Small intestine (tissue), 7 donors: ENCODE data around the gene TAF4B. TPM values are rescaled to one million over a fixed set of nuclear protein-coding genes. Genes with fewer than 3 reads are reported as not detected.

Experiments
- DNase-seq, 2 donors: peaks; one replicate each; pipeline versions ENCODE4 v3.0.0 to v3.0.0-alpha.2; 2013
- FAIRE-seq: peaks from 2 replicates; lab custom pipeline; 2012; peaks lifted over from hg19 to GRCh38; lab: Jason Lieb, UNC
- H3K27ac ChIP-seq, 3 donors: one replicate each; pipeline ENCODE4 v1.5.1; 2013; ENCODE audit warnings: low read length in 2 of 3, mild to moderate bottlenecking in 2 of 3, control low read depth in 1 of 3, inconsistent platforms in 1 of 3, low read depth in 1 of 3, moderate library complexity in 1 of 3
- H3K27me3 ChIP-seq, 3 donors: one replicate each; pipeline ENCODE4 v1.6.1; 2013; ENCODE audit warnings: low read length in 3 of 3, inconsistent platforms in 1 of 3; ENCODE audit not compliant: control insufficient read depth in 3 of 3, insufficient read depth in 3 of 3
- H3K36me3 ChIP-seq, 3 donors: one replicate each; pipeline ENCODE4 v1.6.1; 2013; ENCODE audit warnings: low read length in 3 of 3, inconsistent platforms in 1 of 3, low read depth in 1 of 3, mild to moderate bottlenecking in 1 of 3, moderate library complexity in 1 of 3; ENCODE audit not compliant: control insufficient read depth in 3 of 3, insufficient read depth in 2 of 3
- H3K4me1 ChIP-seq, 3 donors: one replicate each; pipeline ENCODE4 v1.6.1; 2013; ENCODE audit warnings: low read length in 2 of 3, inconsistent platforms in 1 of 3, low read depth in 1 of 3, mild to moderate bottlenecking in 1 of 3, moderate library complexity in 1 of 3; ENCODE audit not compliant: control insufficient read depth in 3 of 3, insufficient read depth in 2 of 3
- H3K4me3 ChIP-seq, 3 donors: one replicate each; pipeline ENCODE4 v1.5.1; 2013; ENCODE audit warnings: low read length in 3 of 3, control low read depth in 1 of 3, inconsistent platforms in 1 of 3, low read depth in 1 of 3, mild to moderate bottlenecking in 1 of 3, moderate library complexity in 1 of 3
- H3K9me3 ChIP-seq, 2 donors: one replicate each; pipeline ENCODE4 v1.6.1; 2013; ENCODE audit warnings: low read depth in 1 of 2, low read length in 1 of 2; ENCODE audit not compliant: control insufficient read depth in 2 of 2, insufficient read depth in 1 of 2
- WGBS, 3 donors: extraction: QIAGEN DNeasy Blood & Tissue Kit; methylation state at CpG; one replicate each; pipeline ENCODE4 v1.1.7; 2013; 5-methylcytosine and 5-hydroxymethylcytosine counted together
- polyA plus RNA-seq, 4 donors: library from polyadenylated mRNA; stranded (reverse) in 3 of 4; unstranded in 1 of 4; fragments of 200-250 nt in 3 of 4; fragments of 120-200 nt in 1 of 4; gene quantifications; one replicate each; pipeline versions ENCODE4 v1.2.1 to v1.2.3, GENCODE V29; 2013
- donor health status: healthy with polysubstance abuse.
- donor health status: control.
- donor health status: control.
- donor health status: Bipolar disorder and iron deficiency.
- donor health status: healthy.

The TAF4B gene
- polyA plus RNA-seq, 4 donors = 0.22 to 3.4 (median 1.7) TPM

DNA sequence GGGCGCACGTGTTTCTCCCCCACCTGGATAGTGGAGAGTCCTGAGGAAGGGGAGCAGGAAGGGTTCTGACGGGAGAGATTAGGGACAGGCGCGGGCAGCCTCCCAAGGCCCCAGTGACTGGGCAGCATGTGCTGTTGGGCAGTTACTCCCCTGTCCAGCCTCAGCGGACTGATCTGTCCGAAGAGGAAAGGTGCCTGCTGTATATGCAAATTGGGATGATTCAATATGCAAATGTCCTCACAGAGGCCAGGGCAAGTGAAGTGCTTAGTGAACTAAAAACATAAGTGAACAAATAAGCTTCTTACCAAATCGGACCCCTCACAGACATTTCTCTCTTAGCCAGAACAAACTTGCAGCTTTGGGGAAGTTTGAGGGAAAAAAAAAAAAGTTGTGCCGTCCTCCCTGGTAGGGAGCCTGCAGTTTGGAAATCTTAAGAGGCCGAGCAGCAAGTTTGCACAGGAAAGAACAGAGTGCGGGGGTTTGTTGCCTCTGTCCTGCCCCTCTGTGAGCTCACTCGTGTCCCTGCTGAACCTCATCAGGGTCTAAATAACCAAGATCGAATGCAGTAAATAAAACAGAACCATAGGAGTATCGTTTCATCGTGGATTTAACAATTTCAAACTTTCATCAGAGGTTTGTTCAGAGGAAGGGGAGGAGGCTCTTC, 180.7 kb downstream of the TAF4B start:
- no peak for FAIRE-seq

GRCh38 chr18:26407736-26408601, 181.7 kb downstream of the TAF4B start:
- no peaks in the 10 kb centered on the region for H3K36me3 ChIP-seq
- H3K27me3 ChIP-seq = no peaks in the 10 kb centered on the region
- H3K9me3 ChIP-seq = no peaks in the 10 kb centered on the region
- H3K4me3 ChIP-seq = no peak overlapping the region
- no peak for FAIRE-seq
- no peak for DNase-seq
- WGBS, 3 donors = 73 to 87% (median 80%) methylated on average over 16 of the region's 16 CpGs
- H3K4me1 ChIP-seq = no peaks in the 10 kb centered on the region
- H3K27ac ChIP-seq = no peak overlapping the region

More for the DNA sequence above, 180.7 kb downstream of the TAF4B start:
- Histone ChIP-seq H3K4me1 (no peaks in the 10 kb centered on the region), H3K36me3 (no peaks in the 10 kb centered on the region), H3K27ac (no peak overlapping the region), H3K27me3 (no peaks in the 10 kb centered on the region), H3K4me3 (no peak overlapping the region), H3K9me3 (no peaks in the 10 kb centered on the region)
- DNase-seq = no peak
- WGBS, 3 donors = 83 to 85% (median 83%) methylated on average over 15 of the region's 15 CpGs

DNA sequence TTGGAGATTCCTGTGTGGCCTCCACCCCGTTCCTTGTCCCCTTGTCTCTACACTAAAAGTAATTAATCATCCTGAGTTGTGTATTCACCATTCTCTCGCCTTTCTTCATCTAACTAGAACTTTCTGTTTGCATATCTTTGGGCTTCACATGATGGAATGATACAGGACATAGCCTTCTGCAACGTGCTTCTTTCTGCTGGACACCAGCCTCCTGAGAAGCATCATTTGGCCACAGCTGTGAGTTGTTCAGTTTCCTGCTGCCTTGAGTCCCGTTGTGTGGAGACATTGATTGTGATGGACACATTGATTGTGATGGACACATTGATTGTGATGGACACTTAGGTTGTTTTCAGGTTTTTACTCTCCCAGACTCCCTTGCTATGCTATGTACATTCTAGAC, 182.8 kb downstream of the TAF4B start:
- 64 to 75% (median 65%) methylated on average over 4 of the region's 4 CpGs for WGBS, 3 donors
- no peaks in the 10 kb centered on the region for H3K4me1 ChIP-seq
- no peaks in the 10 kb centered on the region for H3K27me3 ChIP-seq
- H3K4me3 ChIP-seq = no peak overlapping the region
- DNase-seq (no peak), FAIRE-seq (no peak)
- no peaks in the 10 kb centered on the region for H3K9me3 ChIP-seq
- H3K36me3 ChIP-seq = no peaks in the 10 kb centered on the region
- no peak overlapping the region for H3K27ac ChIP-seq

DNA sequence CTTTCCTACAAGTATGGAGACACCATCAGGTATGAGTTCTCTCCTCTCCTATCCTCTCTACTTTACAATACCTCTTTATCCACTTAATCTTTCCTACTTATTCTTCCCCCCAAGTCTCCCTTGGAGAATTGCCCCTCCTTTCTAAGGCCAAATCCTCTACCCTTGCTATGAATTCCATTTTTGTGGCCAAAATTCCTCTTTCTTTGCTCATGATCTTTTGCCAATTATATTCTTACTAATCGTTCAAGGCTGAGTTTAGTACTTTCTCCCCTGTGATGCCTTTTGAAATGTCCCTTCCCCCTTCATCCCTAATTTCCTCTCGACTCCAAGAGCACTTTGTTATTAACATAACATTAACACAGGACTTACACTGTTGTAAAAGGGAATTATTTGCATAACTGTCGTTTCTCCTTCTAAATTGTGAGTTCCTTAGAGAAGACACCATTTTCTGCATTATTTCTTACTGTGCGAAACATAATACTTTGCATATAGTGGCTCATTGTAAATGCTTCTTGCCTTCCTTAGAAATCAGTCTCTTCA, 188.7 kb downstream of the TAF4B start:
- Histone ChIP-seq H3K4me3 (no peak overlapping the region), H3K27ac (no peak overlapping the region), H3K9me3 (no peaks in the 10 kb centered on the region), H3K36me3 (no peaks in the 10 kb centered on the region), H3K4me1 (no peaks in the 10 kb centered on the region), H3K27me3 (no peaks in the 10 kb centered on the region)
- DNase-seq (no peak), FAIRE-seq (no peak)
- 47 to 53% (median 50%) methylated on average over 4 of the region's 4 CpGs for WGBS, 3 donors

DNA sequence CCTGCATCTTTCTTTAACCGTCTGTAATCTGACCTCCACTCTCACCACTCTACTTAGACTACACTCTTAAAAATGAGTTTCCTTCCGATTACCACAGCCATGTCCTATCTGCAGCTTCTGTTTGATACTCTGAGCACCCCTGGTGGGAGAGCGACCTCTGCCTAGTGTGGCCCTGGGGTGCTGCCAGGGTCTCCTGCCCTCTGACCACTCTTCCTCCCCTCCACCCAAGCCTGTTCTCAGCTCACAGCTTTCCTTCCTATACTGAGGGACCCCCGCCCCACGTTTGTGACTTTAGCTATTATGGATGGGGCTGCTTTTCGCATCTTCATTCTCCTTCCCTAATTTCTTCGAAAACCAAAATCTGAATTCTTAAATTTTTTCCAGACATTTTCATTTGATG, 189.4 kb downstream of the TAF4B start:
- 75 to 79% (median 77%) methylated on average over 7 of the region's 7 CpGs for WGBS, 3 donors
- H3K4me1 ChIP-seq = no peaks in the 10 kb centered on the region
- H3K27ac ChIP-seq = no peak overlapping the region
- no peak overlapping the region for H3K4me3 ChIP-seq
- FAIRE-seq (no peak), DNase-seq (no peak)
- no peaks in the 10 kb centered on the region for H3K27me3 ChIP-seq
- no peaks in the 10 kb centered on the region for H3K9me3 ChIP-seq
- H3K36me3 ChIP-seq = no peaks in the 10 kb centered on the region

DNA sequence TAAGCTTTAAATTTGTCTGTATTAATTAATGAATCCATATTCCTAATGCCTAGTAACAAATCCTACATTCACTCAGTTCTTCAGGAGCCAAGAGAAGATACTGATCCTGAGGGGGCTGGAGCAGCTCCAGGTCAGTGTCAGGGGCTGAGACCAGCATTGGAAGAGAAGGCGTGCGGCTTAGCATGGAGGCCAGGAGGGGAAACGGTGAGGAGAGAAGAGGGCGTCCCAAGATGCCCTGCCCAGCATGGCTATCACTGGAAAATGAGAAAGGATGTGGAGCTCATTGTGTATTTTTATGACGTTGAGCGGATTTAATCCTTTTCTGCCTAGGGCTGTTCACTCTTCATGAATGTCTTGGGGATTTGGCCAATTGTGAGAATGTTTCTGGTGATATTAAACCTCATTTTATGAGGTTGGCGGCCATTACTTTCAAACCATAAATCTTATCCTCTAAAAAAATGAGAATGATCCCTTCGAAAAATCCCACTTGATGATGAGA, 190.5 kb downstream of the TAF4B start:
- DNase-seq (no peak), FAIRE-seq (no peak)
- Histone ChIP-seq H3K4me3 (no peak overlapping the region), H3K27me3 (no peaks in the 10 kb centered on the region), H3K4me1 (no peaks in the 10 kb centered on the region), H3K27ac (no peak overlapping the region), H3K9me3 (no peaks in the 10 kb centered on the region), H3K36me3 (no peaks in the 10 kb centered on the region)
- 92 to 96% (median 93%) methylated on average over 8 of the region's 8 CpGs for WGBS, 3 donors

DNA sequence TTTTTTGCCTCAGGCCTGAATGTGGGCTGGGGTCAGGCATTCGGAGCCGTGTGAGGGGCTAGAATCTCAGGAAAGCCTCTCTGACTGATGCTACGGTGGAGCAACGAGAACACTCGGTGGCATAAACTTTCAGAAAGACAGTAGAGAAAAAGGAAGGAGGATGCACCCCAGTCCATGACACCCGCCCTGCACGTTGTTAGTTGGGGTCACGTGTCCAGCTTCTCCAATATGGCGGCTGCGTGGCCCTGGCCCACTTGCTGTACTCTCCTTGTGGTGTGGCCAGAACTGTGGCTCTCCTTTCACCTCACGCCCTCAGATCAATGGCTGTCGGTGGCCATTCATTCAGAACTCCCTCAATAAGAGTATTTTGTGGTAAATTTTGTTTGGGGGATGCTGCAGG, 190.9 kb downstream of the TAF4B start:
- FAIRE-seq (no peak), DNase-seq (no peak)
- Histone ChIP-seq H3K36me3 (no peaks in the 10 kb centered on the region), H3K4me1 (no peaks in the 10 kb centered on the region), H3K9me3 (no peaks in the 10 kb centered on the region), H3K27me3 (no peaks in the 10 kb centered on the region), H3K27ac (no peak overlapping the region), H3K4me3 (no peak overlapping the region)
- WGBS, 3 donors = 93% methylated on average over 12 of the region's 12 CpGs

- H3K27me3 ChIP-seq = no peaks in the 10 kb centered on the region
- H3K36me3 ChIP-seq = no peaks in the 10 kb centered on the region
- DNase-seq = no peak
- no peak overlapping the region for H3K27ac ChIP-seq
- no peaks in the 10 kb centered on the region for H3K4me1 ChIP-seq
- no peak overlapping the region for H3K4me3 ChIP-seq
- WGBS, 3 donors = 82 to 93% (median 87%) methylated on average over 4 of the region's 4 CpGs
- no peak for FAIRE-seq
- H3K9me3 ChIP-seq = no peaks in the 10 kb centered on the region
These were observed 192.0 kb downstream of the TAF4B start for GRCh38 chr18:26418225-26418624.
